HepG2 (cell line): Measurements from ENCODE around the gene MBIP. TPM values are rescaled to one million over a fixed set of nuclear protein-coding genes. Genes with fewer than 3 reads are reported as not detected.

Experiments
- ATAC-seq: fragments of 200-7000 bp; cut with Tn5 transposase; 3 replicates; pipeline ENCODE4 v1.9.1; 2020; ENCODE audit warnings: mild to moderate bottlenecking, moderate library complexity
- BruUV-seq: library from RNA; stranded (reverse); fragments of 400-500 nt; replicated peaks from 2 replicates; lab custom pipeline; 2021; lab: Mats Ljungman, UMichigan
- CTCF ChIA-PET: fragments of 300-600 bp; formaldehyde crosslinking; extraction: SDS; loops from one replicate; lab custom pipeline; 2021; ENCODE audit warnings: low total read pairs, inconsistent platforms, low intra/inter-chr PET ratio; lab: Yijun Ruan, JAX
- POLR2A ChIA-PET: fragments of 350-600 bp; sonication (Branson Sonifier 250); formaldehyde crosslinking; loops from one replicate; lab custom pipeline; 2020; ENCODE audit warnings: antibody characterized with exemption, inconsistent platforms; lab: Yijun Ruan, JAX
- DNase-seq: peaks from one replicate; pipeline ENCODE4 v3.0.0-alpha.2; 2015; ENCODE audit warnings: low spot score
- FAIRE-seq: peaks from 3 replicates; lab custom pipeline; 2011; peaks lifted over from hg19 to GRCh38; lab: Jason Lieb, UNC
- H2AFZ ChIP-seq: one replicate; pipeline ENCODE4 v1.6.1; 2011; ENCODE audit warnings: low read length, inconsistent platforms
- H3K27ac ChIP-seq: fragments of 300-600 bp; 3 replicates; pipeline ENCODE4 v1.8.0; 2011; ENCODE audit warnings: mixed run types, mild to moderate bottlenecking, mixed read lengths, low read length, inconsistent platforms; ENCODE audit not compliant: insufficient read depth; ENCODE audit errors: extremely low read length
- H3K27me3 ChIP-seq, 2 experiments: fragments of 200-600 bp in 1 of 2; 2 replicates in 1 of 2; 3 replicates in 1 of 2; pipeline versions ENCODE4 v1.6.0 to v1.8.0; 2011; ENCODE audit warnings: low read length in 2 of 2, mild to moderate bottlenecking in 2 of 2, moderate library complexity in 2 of 2, inconsistent platforms in 1 of 2; ENCODE audit not compliant: insufficient read depth in 2 of 2, control insufficient read depth in 1 of 2
- H3K36me3 ChIP-seq, 2 experiments: fragments of 200-600 bp in 1 of 2; replicated peaks in 1 of 2; 2 replicates in 1 of 2; 3 replicates in 1 of 2; pipeline versions ENCODE4 v1.5.1 to v1.8.0; 2011; ENCODE audit warnings: low read length in 2 of 2, inconsistent platforms in 1 of 2; ENCODE audit not compliant: insufficient read depth in 2 of 2, control insufficient read depth in 1 of 2
- H3K4me1 ChIP-seq: 2 replicates; pipeline ENCODE4 v1.5.1; 2012; ENCODE audit warnings: low read length, inconsistent platforms; ENCODE audit not compliant: insufficient read depth
- H3K4me2 ChIP-seq: 2 replicates; pipeline ENCODE4 v1.6.0; 2011; ENCODE audit warnings: low read depth, low read length, inconsistent platforms
- H3K4me3 ChIP-seq, 3 experiments: fragments of 200-600 bp in 1 of 3; sonication (generic), shearing (Covaris generic) in 1 of 3; replicated peaks in 1 of 3; 2 replicates each; pipeline ENCODE4 v1.5.1; 2011 to 2016; ENCODE audit warnings: low read length in 3 of 3, inconsistent platforms in 2 of 3, low read depth in 2 of 3, mild to moderate bottlenecking in 2 of 3, control low read depth in 1 of 3, mixed read lengths in 1 of 3; ENCODE audit not compliant: insufficient read depth in 1 of 3
- H3K79me2 ChIP-seq: one replicate; pipeline ENCODE4 v1.6.1; 2011; ENCODE audit warnings: low read length, inconsistent platforms; ENCODE audit not compliant: insufficient read depth
- H3K9ac ChIP-seq: 2 replicates; pipeline ENCODE4 v1.6.0; 2011; ENCODE audit warnings: mild to moderate bottlenecking, low read depth, low read length, inconsistent platforms; ENCODE audit not compliant: insufficient read depth
- H3K9me3 ChIP-seq: 2 replicates; pipeline ENCODE4 v1.5.1; 2012; ENCODE audit warnings: mild to moderate bottlenecking, low read length
- H4K20me1 ChIP-seq: 2 replicates; pipeline ENCODE4 v1.6.0; 2011; ENCODE audit warnings: inconsistent platforms, mild to moderate bottlenecking, low read length, moderate library complexity; ENCODE audit not compliant: insufficient read depth
- ESRRA ChIP-seq: sonication (generic); formaldehyde crosslinking; IDR thresholded peaks from 2 replicates; pipeline ENCODE4 v1.5.1; 2020; ENCODE audit warnings: mild to moderate bottlenecking, low read depth, missing genetic modification reagents
- FOSL2 ChIP-seq: sonication (generic); formaldehyde crosslinking; IDR thresholded peaks from 2 replicates; pipeline ENCODE4 v1.4.0; 2020; ENCODE audit warnings: missing genetic modification reagents
- IKZF1 ChIP-seq: fragments of 450-650 bp; IDR thresholded peaks from 2 replicates; pipeline ENCODE4 v1.7.1; 2016
- KAT2B ChIP-seq: fragments of 150-350 bp; IDR thresholded peaks from 2 replicates; pipeline ENCODE4 v1.6.1; 2014; ENCODE audit warnings: low read depth, low read length, borderline replicate concordance
- KLF9 ChIP-seq: IDR thresholded peaks from 2 replicates; pipeline ENCODE4 v1.6.1; 2016; ENCODE audit warnings: low read depth
- MBNL3 ChIP-seq: fragments of 250-450 bp; sonication (Bioruptor Pico); conservative IDR thresholded peaks from 2 replicates; pipeline ENCODE4 v1.8.0; 2022; ENCODE audit warnings: mild to moderate bottlenecking, inconsistent platforms
- PAWR ChIP-seq: sonication (generic); formaldehyde crosslinking; IDR thresholded peaks from 2 replicates; pipeline ENCODE4 v1.4.0; 2020; ENCODE audit warnings: missing genetic modification reagents, mild to moderate bottlenecking, borderline replicate concordance
- SP2 ChIP-seq: sonication (generic); formaldehyde crosslinking; IDR thresholded peaks from 2 replicates; pipeline ENCODE4 v1.5.1; 2020; ENCODE audit warnings: mild to moderate bottlenecking, missing genetic modification reagents
- TEAD2 ChIP-seq: sonication (generic); formaldehyde crosslinking; IDR thresholded peaks from 2 replicates; pipeline ENCODE4 v1.9.0; 2021; ENCODE audit warnings: missing genetic modification reagents
- ZBTB43 ChIP-seq: sonication (generic); formaldehyde crosslinking; conservative IDR thresholded peaks from 2 replicates; pipeline ENCODE4 v1.4.0; 2020; ENCODE audit warnings: missing genetic modification reagents
- ZNF280B ChIP-seq: sonication (generic); formaldehyde crosslinking; IDR thresholded peaks from 2 replicates; pipeline ENCODE4 v1.5.0; 2020; ENCODE audit warnings: missing genetic modification reagents, mild to moderate bottlenecking, borderline replicate concordance
- ZNF564 ChIP-seq: sonication (generic); formaldehyde crosslinking; IDR thresholded peaks from 2 replicates; pipeline ENCODE4 v1.8.1; 2023; ENCODE audit warnings: mild to moderate bottlenecking, missing genetic modification reagents
- ZNF747 ChIP-seq: sonication (generic); formaldehyde crosslinking; IDR thresholded peaks from 2 replicates; pipeline ENCODE4 v1.8.1; 2023; ENCODE audit warnings: missing genetic modification reagents, mild to moderate bottlenecking, borderline replicate concordance
- ZNF772 ChIP-seq: sonication (generic); formaldehyde crosslinking; IDR thresholded peaks from 2 replicates; pipeline ENCODE4 v1.5.0; 2020; ENCODE audit warnings: mild to moderate bottlenecking, missing genetic modification reagents
- WGBS: methylation state at CpG from one replicate; pipeline ENCODE4 v1.1.6; 2017; ENCODE audit warnings: low lambda C conversion rate; 5-methylcytosine and 5-hydroxymethylcytosine counted together
- in situ Hi-C: cut with HindIII; loops from 2 replicates; pipeline ENCODE4 v1.10.0; 2017; ENCODE audit warnings: low pct_unique_long_range_greater_than_20kb; ENCODE audit not compliant: extremely low pct_ligation_motif_present
- intact Hi-C: fragments of 100-400 bp; cut with micrococcal nuclease; formaldehyde crosslinking; loops from one replicate; pipeline ENCODE4 v1.10.0; 2022; ENCODE audit not compliant: unreplicated experiment
- polyA plus RNA-seq, 8 experiments: library from polyadenylated mRNA; depleted of rRNA in 3 of 8; stranded (reverse) in 7 of 8; unstranded in 1 of 8; fragments of >200 nt; fragmentation: Illumina TruSeq in 4 of 8; extraction: Trizol in 4 of 8; gene quantifications; 2 replicates each; pipeline versions ENCODE4 v1.2.1 to v1.2.3, GENCODE V29; 2011 to 2016; ENCODE audit warnings: low read depth in 4 of 8, missing spikeins in 1 of 8, mixed read lengths in 1 of 8; ENCODE audit not compliant: insufficient read depth in 1 of 8
- total RNA-seq, 5 experiments: library from RNA; depleted of rRNA; stranded (reverse); fragments of >200 nt; fragmentation: Illumina TruSeq; extraction: Trizol; gene quantifications; 2 replicates each; pipeline ENCODE4 v1.2.3, GENCODE V29; 2016; ENCODE audit warnings: low read depth in 1 of 5
- TF ChIP-seq, protein P1 (sequence below): sonication (generic); formaldehyde crosslinking; IDR thresholded peaks from 2 replicates; pipeline ENCODE4 v1.4.0; 2020; ENCODE audit warnings: mild to moderate bottlenecking, missing genetic modification reagents
- TF ChIP-seq, protein P2 (sequence below): sonication (generic); formaldehyde crosslinking; conservative IDR thresholded peaks from 2 replicates; pipeline ENCODE4 v1.4.0; 2020; ENCODE audit warnings: missing genetic modification reagents
- TF ChIP-seq, protein P3 (sequence below): sonication (generic); formaldehyde crosslinking; IDR thresholded peaks from 2 replicates; pipeline ENCODE4 v1.5.0; 2020; ENCODE audit warnings: missing genetic modification reagents, mild to moderate bottlenecking, borderline replicate concordance
- TF ChIP-seq, protein P4 (sequence below): sonication (generic); formaldehyde crosslinking; IDR thresholded peaks from 2 replicates; pipeline ENCODE4 v1.4.0; 2020; ENCODE audit warnings: mild to moderate bottlenecking, missing genetic modification reagents

Gene MBIP
- total and polyA plus RNA-seq, 2 of the 13 experiments (the other 11 are each of a cell fraction or from before 2014, with no cell fraction given): 48.1 to 48.6 TPM

- in situ Hi-C loops: no loop called here
- no peak overlapping the region for H3K27ac ChIP-seq
- FAIRE-seq (no peak), ATAC-seq (no peak), DNase-seq (no peak)
- WGBS: 68% methylated on average over 2 of the region's 2 CpGs
- no peak overlapping the region for H3K4me3 ChIP-seq
- no peaks in the 10 kb centered on the region for H3K79me2 ChIP-seq
- no peak for TF ChIP-seq FOSL2
- TF ChIP-seq ZNF280B (CRISPR knock-in tag): no peak
- TF ChIP-seq PAWR (CRISPR knock-in tag): no peak
- TF ChIP-seq KLF9 (CRISPR knock-in tag): no peak
- TF ChIP-seq ZNF772 (CRISPR knock-in tag): no peak
- no peak for TF ChIP-seq ESRRA (CRISPR knock-in tag)
- no peak for TF ChIP-seq MBNL3 (CRISPR knock-in tag)
- no peak for TF ChIP-seq TEAD2 (CRISPR knock-in tag)
- no peak for TF ChIP-seq ZBTB43
- no peak for TF ChIP-seq ZNF564 (CRISPR knock-in tag)
- no peak for TF ChIP-seq KAT2B
- no peak for TF ChIP-seq ZNF747
- TF ChIP-seq, protein P1, sequence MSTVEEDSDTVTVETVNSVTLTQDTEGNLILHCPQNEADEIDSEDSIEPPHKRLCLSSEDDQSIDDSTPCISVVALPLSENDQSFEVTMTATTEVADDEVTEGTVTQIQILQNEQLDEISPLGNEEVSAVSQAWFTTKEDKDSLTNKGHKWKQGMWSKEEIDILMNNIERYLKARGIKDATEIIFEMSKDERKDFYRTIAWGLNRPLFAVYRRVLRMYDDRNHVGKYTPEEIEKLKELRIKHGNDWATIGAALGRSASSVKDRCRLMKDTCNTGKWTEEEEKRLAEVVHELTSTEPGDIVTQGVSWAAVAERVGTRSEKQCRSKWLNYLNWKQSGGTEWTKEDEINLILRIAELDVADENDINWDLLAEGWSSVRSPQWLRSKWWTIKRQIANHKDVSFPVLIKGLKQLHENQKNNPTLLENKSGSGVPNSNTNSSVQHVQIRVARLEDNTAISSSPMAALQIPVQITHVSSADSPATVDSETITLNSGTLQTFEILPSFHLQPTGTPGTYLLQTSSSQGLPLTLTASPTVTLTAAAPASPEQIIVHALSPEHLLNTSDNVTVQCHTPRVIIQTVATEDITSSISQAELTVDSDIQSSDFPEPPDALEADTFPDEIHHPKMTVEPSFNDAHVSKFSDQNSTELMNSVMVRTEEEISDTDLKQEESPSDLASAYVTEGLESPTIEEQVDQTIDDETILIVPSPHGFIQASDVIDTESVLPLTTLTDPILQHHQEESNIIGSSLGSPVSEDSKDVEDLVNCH: no peak
- TF ChIP-seq, protein P2, sequence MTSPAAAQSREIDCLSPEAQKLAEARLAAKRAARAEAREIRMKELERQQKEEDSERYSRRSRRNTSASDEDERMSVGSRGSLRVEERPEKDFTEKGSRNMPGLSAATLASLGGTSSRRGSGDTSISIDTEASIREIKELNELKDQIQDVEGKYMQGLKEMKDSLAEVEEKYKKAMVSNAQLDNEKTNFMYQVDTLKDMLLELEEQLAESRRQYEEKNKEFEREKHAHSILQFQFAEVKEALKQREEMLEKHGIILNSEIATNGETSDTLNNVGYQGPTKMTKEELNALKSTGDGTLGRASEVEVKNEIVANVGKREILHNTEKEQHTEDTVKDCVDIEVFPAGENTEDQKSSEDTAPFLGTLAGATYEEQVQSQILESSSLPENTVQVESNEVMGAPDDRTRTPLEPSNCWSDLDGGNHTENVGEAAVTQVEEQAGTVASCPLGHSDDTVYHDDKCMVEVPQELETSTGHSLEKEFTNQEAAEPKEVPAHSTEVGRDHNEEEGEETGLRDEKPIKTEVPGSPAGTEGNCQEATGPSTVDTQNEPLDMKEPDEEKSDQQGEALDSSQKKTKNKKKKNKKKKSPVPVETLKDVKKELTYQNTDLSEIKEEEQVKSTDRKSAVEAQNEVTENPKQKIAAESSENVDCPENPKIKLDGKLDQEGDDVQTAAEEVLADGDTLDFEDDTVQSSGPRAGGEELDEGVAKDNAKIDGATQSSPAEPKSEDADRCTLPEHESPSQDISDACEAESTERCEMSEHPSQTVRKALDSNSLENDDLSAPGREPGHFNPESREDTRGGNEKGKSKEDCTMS (CRISPR knock-in tag): no peak
- no peak for TF ChIP-seq IKZF1
- TF ChIP-seq SP2 (CRISPR knock-in tag): no peak
- TF ChIP-seq, protein P3, sequence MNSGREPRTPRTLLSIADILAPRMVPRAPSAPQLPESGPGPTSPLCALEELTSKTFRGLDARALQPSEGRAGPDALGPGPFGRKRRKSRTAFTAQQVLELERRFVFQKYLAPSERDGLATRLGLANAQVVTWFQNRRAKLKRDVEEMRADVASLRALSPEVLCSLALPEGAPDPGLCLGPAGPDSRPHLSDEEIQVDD: no peak
- TF ChIP-seq, protein P4, sequence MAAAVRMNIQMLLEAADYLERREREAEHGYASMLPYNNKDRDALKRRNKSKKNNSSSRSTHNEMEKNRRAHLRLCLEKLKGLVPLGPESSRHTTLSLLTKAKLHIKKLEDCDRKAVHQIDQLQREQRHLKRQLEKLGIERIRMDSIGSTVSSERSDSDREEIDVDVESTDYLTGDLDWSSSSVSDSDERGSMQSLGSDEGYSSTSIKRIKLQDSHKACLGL (CRISPR knock-in tag): no peak
- TF ChIP-seq, all 625 proteins: peak for 0
- Histone ChIP-seq H3K36me3 (no peaks in the 10 kb centered on the region), H3K9ac (no peak overlapping the region), H3K4me1 (no peaks in the 10 kb centered on the region), H3K4me2 (no peak overlapping the region), H4K20me1 (no peaks in the 10 kb centered on the region), H3K9me3 (no peaks in the 10 kb centered on the region), H2AFZ (no peak overlapping the region), H3K27me3 (peaks cover 4 to 24% of the 10 kb centered on the region in 2 experiments; a peak in 2 of 5 replicates)
- intact Hi-C loops: no loop called here
- ChIA-PET CTCF (no interaction called here), POLR2A (no interaction called here)
- no TSS peak for BruUV-seq
Measured at GRCh38 chr14:36264595-36264994, 55.8 kb downstream of the MBIP start.
